ENCODE results near the gene CARD14. TPM values are rescaled to one million over a fixed set of nuclear protein-coding genes. Genes with fewer than 3 reads are reported as not detected.
A peak's percentile ranks its signal among the peaks of the same experiment; 100 is the strongest.
"Not testable (repeated sequence)": the region's sequence is repeated elsewhere in the genome, so short reads cannot be mapped to it uniquely, and the experiment has no call there.

CARD14 gene
- total RNA-seq, 1 donor from 2014 or later, result not detected

GRCh38 chr17:80180192-80180591 lies 10.4 kb downstream of the CARD14 start:
- peak; percentile 30 for DNase-seq

GRCh38 chr17:80181431-80181830 lies 11.6 kb downstream of the CARD14 start:
- intact Hi-C loops (cut with DNase I), result no loop called here
- no peak for DNase-seq
- ATAC-seq (ENCODE audit: poor library complexity), result no peak

More at GRCh38 chr17:80180192-80180591, 10.4 kb downstream of the CARD14 start:
- intact Hi-C loops (cut with DNase I), result no loop called here
- no peak for ATAC-seq (ENCODE audit: poor library complexity)

GRCh38 chr17:80182118-80182844 lies 12.5 kb downstream of the CARD14 start:
- ATAC-seq (ENCODE audit: poor library complexity) (no peak), DNase-seq (no peak)
- intact Hi-C loops (cut with DNase I), result no loop called here

- intact Hi-C loops (cut with DNase I), result no loop called here
- ATAC-seq (ENCODE audit: poor library complexity), result no peak
- no peak for DNase-seq
Measured at GRCh38 chr17:80182845-80183223, 13.0 kb downstream of the CARD14 start.

GRCh38 chr17:80183581-80184422 lies 14.0 kb downstream of the CARD14 start:
- ATAC-seq (ENCODE audit: poor library complexity), result no peak
- intact Hi-C loops (cut with DNase I), result no loop called here
- DNase-seq, result no peak

- ATAC-seq (ENCODE audit: poor library complexity), result no peak
- intact Hi-C loops (cut with DNase I), result no loop called here
Measured at GRCh38 chr17:80184423-80184714, 14.5 kb downstream of the CARD14 start.

GRCh38 chr17:80185968-80186367 lies 16.1 kb downstream of the CARD14 start:
- intact Hi-C loops (cut with DNase I), result no loop called here
- DNase-seq (no peak), ATAC-seq (ENCODE audit: poor library complexity) (no peak)

More at GRCh38 chr17:80184423-80184714, 14.5 kb downstream of the CARD14 start:
- no peak for DNase-seq

- intact Hi-C loops (cut with DNase I), result no loop called here
- ATAC-seq (ENCODE audit: poor library complexity) (no peak), DNase-seq (no peak)
Measured at GRCh38 chr17:80187090-80187489, 17.3 kb downstream of the CARD14 start.

- intact Hi-C loops (cut with DNase I), result no loop called here
- peak; percentile 76 for DNase-seq
- peak; percentile 85 for ATAC-seq (ENCODE audit: poor library complexity)
Measured at GRCh38 chr17:80187515-80187941, 17.7 kb downstream of the CARD14 start.

- ATAC-seq (ENCODE audit: poor library complexity) (no peak), DNase-seq (no peak)
- intact Hi-C loops (cut with DNase I), result no loop called here
Measured at GRCh38 chr17:80189611-80190010, 19.8 kb downstream of the CARD14 start.

GRCh38 chr17:80190716-80191115 lies 20.9 kb downstream of the CARD14 start:
- DNase-seq (no peak), ATAC-seq (ENCODE audit: poor library complexity) (no peak)
- intact Hi-C loops (cut with DNase I), result no loop called here

- no peak for DNase-seq
- ATAC-seq (ENCODE audit: poor library complexity), result no peak
- intact Hi-C loops (cut with DNase I), result no loop called here
Measured at GRCh38 chr17:80191192-80191591, 21.4 kb downstream of the CARD14 start.

GRCh38 chr17:80191865-80192661 lies 22.2 kb downstream of the CARD14 start:
- DNase-seq (no peak), ATAC-seq (ENCODE audit: poor library complexity) (no peak)
- intact Hi-C loops (cut with DNase I), result no loop called here

- intact Hi-C loops (cut with DNase I), result no loop called here
- ATAC-seq (ENCODE audit: poor library complexity) (no peak), DNase-seq (no peak)
Measured at GRCh38 chr17:80195141-80195540, 25.3 kb downstream of the CARD14 start.

GRCh38 chr17:80195671-80196529 lies 26.1 kb downstream of the CARD14 start:
- ATAC-seq (ENCODE audit: poor library complexity) (no peak), DNase-seq (no peak)
- intact Hi-C loops (cut with DNase I), result no loop called here

GRCh38 chr17:80196652-80197051 lies 26.8 kb downstream of the CARD14 start:
- intact Hi-C loops (cut with DNase I), result no loop called here
- DNase-seq (no peak), ATAC-seq (ENCODE audit: poor library complexity) (no peak)

GRCh38 chr17:80198144-80198661 lies 28.4 kb downstream of the CARD14 start:
- no peak for DNase-seq
- ATAC-seq (ENCODE audit: poor library complexity), result peak; percentile 11
- intact Hi-C loops (cut with DNase I), result no loop called here

- ATAC-seq (ENCODE audit: poor library complexity); intact Hi-C loops (cut with DNase I); DNase-seq: not testable (repeated sequence)
Measured at GRCh38 chr17:80199295-80199694, 29.5 kb downstream of the CARD14 start.

Data from Right ventricle myocardium superior (tissue), 1 donor.